ENCODE measurements around the gene MAEA. TPM values are rescaled to one million over a fixed set of nuclear protein-coding genes. Genes with fewer than 3 reads are reported as not detected.

MAEA gene
- total and polyA plus RNA-seq, 2 of the 8 experiments (the other 6 are each of a cell fraction or from before 2014, with no cell fraction given), result 75.8 to 133 TPM

DNA sequence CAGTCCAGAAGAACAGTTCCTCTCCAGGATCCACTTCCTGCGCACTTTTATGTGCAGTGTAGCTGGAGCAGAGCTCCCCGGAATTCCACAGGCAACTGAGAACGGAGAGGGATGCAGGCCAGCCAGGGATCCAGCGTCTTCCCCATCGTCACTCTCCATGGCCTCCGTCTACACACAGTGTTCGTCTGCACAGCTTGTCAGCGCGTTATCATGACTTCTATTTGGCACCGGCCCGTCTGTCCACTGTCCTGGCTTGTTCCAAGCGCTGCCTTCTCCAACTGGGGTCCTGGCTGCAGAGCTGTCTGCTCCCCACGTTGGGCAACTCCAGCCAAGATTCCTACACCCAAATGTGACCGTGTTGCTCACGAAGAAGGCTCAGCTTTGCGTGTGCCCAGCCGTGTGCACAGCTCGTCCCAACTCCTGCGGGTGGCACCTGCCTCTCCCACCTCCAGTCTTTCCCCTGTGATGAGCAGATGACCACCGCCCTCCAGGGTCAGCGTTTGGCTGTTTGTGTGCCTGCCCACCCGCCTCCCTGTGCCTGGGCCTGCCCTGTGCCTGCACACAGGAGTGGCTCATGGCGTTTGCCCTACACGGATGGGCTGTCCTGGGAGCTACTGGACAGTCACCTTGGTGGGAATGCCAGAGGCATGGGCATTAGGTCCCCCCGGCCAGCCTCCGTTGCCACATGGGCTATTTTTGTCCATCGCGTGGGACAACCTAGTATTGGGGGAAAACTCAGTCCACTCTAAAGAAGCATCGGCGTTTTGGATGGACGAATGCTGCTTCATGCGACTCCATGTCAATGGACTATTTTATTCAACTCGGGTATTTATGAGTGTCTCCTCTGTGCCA is 38.5 kb upstream of the MAEA start:
- Histone ChIP-seq H4K5ac (ENCODE audit: insufficient read length, low read depth, low read length) (no peak overlapping the region), H3K4ac (replicated peaks; ENCODE audit: insufficient read length, low read depth, low read length) (no peak overlapping the region), H3K4me2 (ENCODE audit: insufficient read depth in 1 of 2, low read depth in 2 of 2, low read length in 2 of 2) (no peak overlapping the region), H4K8ac (ENCODE audit: extremely low read depth, insufficient read depth, low read length) (no peak overlapping the region), H3K9ac (replicated peaks in 1 of 4; ENCODE audit: extremely low read depth in 1 of 4, low read depth in 3 of 4, low read length in 3 of 4) (no peak overlapping the region), H2BK120ac (replicated peaks; ENCODE audit: low read depth, low read length) (no peak overlapping the region), H3K27me3 (replicated peaks in 1 of 4; ENCODE audit: control insufficient read depth in 3 of 4, extremely low read depth in 1 of 4, insufficient read depth in 3 of 4, low read length in 3 of 4) (peaks cover 0 to 2% (median 0%) of the 10 kb centered on the region in 4 experiments; a peak in 1 of 7 replicates), H3K23ac (ENCODE audit: insufficient read length) (no peak overlapping the region), H2AFZ (ENCODE audit: low read length) (no peak overlapping the region), H3K36me3 (ENCODE audit: control insufficient read depth in 2 of 4, insufficient read depth in 4 of 4, low read length in 3 of 4) (peaks cover 0 to 20% (median 6%) of the 10 kb centered on the region in 4 experiments; a peak in 3 of 8 replicates), H3K14ac (ENCODE audit: insufficient read length) (no peak overlapping the region), H2BK15ac (ENCODE audit: low read length) (no peak overlapping the region), H3K79me1 (ENCODE audit: low read depth, low read length) (peaks cover 7% of the 10 kb centered on the region; the same call in 1 of the 2 replicates), H4K20me1 (replicated peaks in 1 of 2; ENCODE audit: control insufficient read depth in 1 of 2, insufficient read depth in 2 of 2, low read length in 2 of 2) (peaks cover 4% of the 10 kb centered on the region in 2 experiments), H3K4me1 (replicated peaks in 1 of 4; ENCODE audit: control insufficient read depth in 3 of 4, insufficient read depth in 4 of 4, low read length in 3 of 4) (peaks cover 0 to 14% (median 10%) of the 10 kb centered on the region in 4 experiments; a peak in 4 of 7 replicates), H3K56ac (replicated peaks; ENCODE audit: insufficient read length, low read depth, low read length) (no peak overlapping the region), H2BK12ac (ENCODE audit: low read depth, low read length) (no peak overlapping the region), H4K91ac (replicated peaks; ENCODE audit: insufficient read length, low read length) (no peak overlapping the region), H3K18ac (ENCODE audit: extremely low read depth, low read length) (no peak overlapping the region), H2BK5ac (ENCODE audit: low read depth, low read length) (no peak overlapping the region), H2BK20ac (ENCODE audit: low read length) (no peak overlapping the region), H3K9me3 (ENCODE audit: insufficient read depth in 2 of 2, low read depth in 1 of 2, low read length in 1 of 2) (peaks cover 38 to 42% of the 10 kb centered on the region in 2 experiments), H3K79me2 (ENCODE audit: control insufficient read depth in 1 of 2, insufficient read depth in 2 of 2, low read length in 2 of 2) (peaks cover 11 to 19% of the 10 kb centered on the region in 2 experiments; a peak in 3 of 4 replicates), H3K4me3 (ENCODE audit: extremely low read depth in 1 of 4, insufficient read depth in 2 of 4, low read depth in 3 of 4, low read length in 4 of 4) (no peak overlapping the region), H2AK5ac (ENCODE audit: low read depth, low read length) (no peak overlapping the region), H3K27ac (ENCODE audit: low read depth, low read length) (no peak overlapping the region), H3K23me2 (ENCODE audit: low read depth, low read length) (peaks cover 11% of the 10 kb centered on the region; the same call in 1 of the 2 replicates)
- CTCF ChIA-PET (ENCODE audit: partially characterized antibody), result interaction anchor here (0.8 to 5.0 kb wide), 5 partner anchors 11 to 94 kb away, joined by 3 to 32 read pairs (median 4); no protein-coding TSS in a partner anchor
- POLR2A ChIA-PET (ENCODE audit: partially characterized antibody), result interaction anchor here (0.5 to 6.8 kb wide), 6 partner anchors 10 to 350 kb away, joined by 3 to 49 read pairs (median 4); partner anchors contain the start of gene UVSSA
- FAIRE-seq, result no peak
- TF ChIP-seq CBX5 (IDR thresholded peaks at IDR 0.05; ENCODE audit: low read depth, low read length) (no peak), JUN (IDR thresholded peaks at IDR 0.05; ENCODE audit: low read depth, low read length) (no peak), BRCA1 (IDR thresholded peaks at IDR 0.05; ENCODE audit: low read depth, low read length) (no peak), SP4 (IDR thresholded peaks at IDR 0.05; ENCODE audit: low read length) (no peak), SRF (IDR thresholded peaks at IDR 0.05; ENCODE audit: low read depth, low read length) (no peak), GTF2F1 (IDR thresholded peaks at IDR 0.05; ENCODE audit: borderline replicate concordance, low read depth, low read length) (no peak), POU5F1 (IDR thresholded peaks at IDR 0.05; ENCODE audit: low read depth, low read length) (no peak), KDM1A (IDR thresholded peaks at IDR 0.05; ENCODE audit: borderline replicate concordance, low read length) (no peak), TAF7 (optimal IDR thresholded peaks at IDR 0.05; ENCODE audit: borderline replicate concordance, low read depth, low read length) (no peak)
- 94% methylated on average over 33 of the region's 33 CpGs; no CpG with 5 or more reads in 1 of the 2 experiments for WGBS, 2 experiments (ENCODE audit: extremely low coverage in 1 of 2, insufficient coverage in 1 of 2, insufficient read length in 1 of 2, insufficient replicate concordance in 2 of 2, low coverage in 1 of 2, low lambda C conversion rate in 2 of 2, missing lambda C conversion rate in 1 of 2)
- no peak for DNase-seq (ENCODE audit: low read depth in 1 of 2, low spot score in 2 of 2)

Data from H1 (cell line).